ENCODE measurements around the gene ARID1B.

Gene ARID1B

DNA sequence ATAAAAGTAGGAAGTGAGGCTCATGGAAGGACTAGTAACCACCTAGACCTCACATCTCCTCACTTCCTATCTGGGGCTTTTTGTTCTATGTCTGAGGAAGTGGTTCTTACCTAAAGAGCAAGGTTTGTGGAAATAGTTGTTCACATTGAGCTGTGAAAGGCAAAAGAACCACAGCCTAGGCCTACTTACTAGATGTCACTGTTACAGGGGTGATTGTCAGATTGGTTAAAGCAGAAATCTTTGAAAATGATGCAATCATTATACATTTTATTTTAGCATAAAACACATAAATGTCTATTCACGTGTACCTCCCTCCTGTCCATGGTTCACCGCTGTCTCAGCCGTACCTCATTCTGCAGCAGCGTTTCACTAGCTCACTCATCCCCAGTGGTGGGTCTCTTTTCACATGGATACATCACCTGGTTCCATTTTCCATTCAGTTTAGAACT is 277.4 kb downstream of the ARID1B start:
- DNase-seq (ENCODE audit: low spot score): peak; percentile 64

DNA sequence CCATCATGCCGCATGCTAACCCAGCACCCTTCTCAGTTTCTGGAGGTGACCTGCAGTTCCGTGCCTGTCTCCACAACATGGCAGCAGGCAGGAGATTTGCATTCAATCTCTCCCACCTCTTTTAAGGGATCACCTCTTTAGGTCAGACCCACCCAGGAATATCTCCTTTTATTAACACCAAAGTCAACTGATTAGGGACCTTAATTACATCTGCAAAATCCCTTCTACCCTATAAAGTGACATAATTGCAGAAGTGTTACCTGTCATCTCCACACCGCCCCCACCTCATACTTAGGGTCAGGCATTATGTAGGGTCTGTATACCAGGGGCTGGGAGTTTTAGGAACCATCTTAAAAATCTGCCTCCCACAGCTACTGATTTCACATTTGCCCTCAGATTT is 278.7 kb downstream of the ARID1B start:
- DNase-seq (ENCODE audit: low spot score): no peak

GRCh38 chr6:157056275-157056674 is 279.1 kb downstream of the ARID1B start:
- DNase-seq (ENCODE audit: low spot score): no peak

- DNase-seq (ENCODE audit: low spot score): no peak
Measured at GRCh38 chr6:157058574-157058973, 281.4 kb downstream of the ARID1B start.

- DNase-seq (ENCODE audit: low spot score): no peak
Measured at GRCh38 chr6:157059781-157060180, 282.6 kb downstream of the ARID1B start.

DNA sequence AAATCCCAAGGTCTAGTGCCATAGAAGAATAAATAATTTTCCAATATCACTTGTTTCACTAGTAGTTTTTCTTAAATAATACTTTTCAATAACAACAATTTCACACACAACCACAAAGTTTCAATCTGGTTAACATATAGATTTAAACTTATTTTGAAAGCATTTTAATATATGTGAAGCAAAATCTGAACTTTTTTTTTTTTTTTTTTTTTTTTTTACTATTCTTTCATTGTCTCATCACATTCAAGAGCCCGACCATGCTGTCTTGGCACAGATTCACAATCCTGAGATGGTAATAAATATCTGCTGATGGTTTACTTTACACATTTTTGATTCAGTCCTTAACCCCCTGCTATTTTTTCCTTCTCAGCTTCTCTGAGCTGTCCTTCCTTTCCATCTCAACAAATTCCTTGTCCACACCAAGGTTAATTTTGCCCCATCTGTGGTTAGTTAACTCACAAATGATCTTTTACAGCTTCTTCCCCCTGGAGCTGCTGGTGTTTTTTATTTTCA is 283.3 kb downstream of the ARID1B start:
- no peak for DNase-seq (ENCODE audit: low spot score)

DNA sequence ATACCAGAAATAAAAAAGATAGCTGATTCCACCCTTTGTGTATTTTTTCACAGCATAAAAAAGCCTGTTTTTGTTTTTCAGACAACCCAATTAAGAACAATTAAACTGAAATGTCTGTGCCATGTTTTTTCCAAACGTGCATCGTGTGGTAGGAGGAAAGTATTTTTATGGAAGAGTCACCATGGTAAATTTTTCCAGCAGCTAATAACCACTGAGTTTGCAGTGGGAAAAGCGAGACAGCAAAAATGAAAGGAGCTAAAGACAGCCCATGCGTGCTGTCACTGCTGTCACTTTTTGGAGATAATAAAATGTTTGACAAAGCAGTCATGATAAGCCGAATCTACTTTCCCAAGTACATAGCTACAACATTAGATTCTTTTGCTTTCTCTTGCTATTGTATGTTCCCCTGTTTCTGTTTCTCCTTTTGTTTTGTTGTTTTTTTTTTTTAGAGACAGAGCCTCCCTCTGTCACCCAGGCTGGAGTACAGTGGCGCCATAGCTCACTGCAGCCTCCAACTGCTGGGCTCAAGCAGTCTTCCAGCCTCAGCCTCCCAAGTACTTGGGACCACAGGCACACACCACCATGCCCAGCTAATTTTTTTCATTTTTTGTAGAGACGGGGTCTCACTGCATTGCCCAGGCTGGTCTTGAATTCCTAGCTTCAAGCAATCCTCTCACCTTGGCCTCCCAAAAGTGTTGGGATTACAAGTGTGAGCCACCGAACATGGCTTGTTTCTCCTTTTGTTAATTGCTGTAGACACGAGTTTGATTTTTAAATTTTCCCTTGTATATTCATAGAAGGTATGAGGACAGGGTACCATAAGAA is 284.8 kb downstream of the ARID1B start:
- no peak for DNase-seq (ENCODE audit: low spot score)

GRCh38 chr6:157063176-157063905 is 286.2 kb downstream of the ARID1B start:
- DNase-seq (ENCODE audit: low spot score): no peak

GRCh38 chr6:157063923-157064322 is 286.7 kb downstream of the ARID1B start:
- no peak for DNase-seq (ENCODE audit: low spot score)

- DNase-seq (ENCODE audit: low spot score): no peak
Measured at GRCh38 chr6:157064502-157064901, 287.3 kb downstream of the ARID1B start.

DNA sequence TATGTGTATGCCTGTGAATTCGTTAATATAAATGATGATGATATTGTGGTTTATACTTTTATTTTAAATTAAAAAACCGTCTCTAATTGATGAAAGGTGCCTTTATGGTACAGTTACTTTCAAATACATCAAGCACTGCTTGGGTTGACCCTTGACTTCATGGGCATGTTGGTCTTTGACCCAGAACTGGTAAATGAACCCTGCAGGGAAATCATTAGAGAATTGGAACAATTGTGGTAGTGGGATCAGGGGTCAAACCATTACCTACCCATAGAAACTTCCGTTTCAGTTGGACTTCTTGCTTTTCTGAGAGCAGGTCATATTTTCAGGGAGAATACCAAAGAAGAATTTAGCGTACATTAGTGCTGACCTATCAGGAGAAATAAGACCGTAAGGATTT is 288.2 kb downstream of the ARID1B start:
- DNase-seq (ENCODE audit: low spot score): no peak

DNA sequence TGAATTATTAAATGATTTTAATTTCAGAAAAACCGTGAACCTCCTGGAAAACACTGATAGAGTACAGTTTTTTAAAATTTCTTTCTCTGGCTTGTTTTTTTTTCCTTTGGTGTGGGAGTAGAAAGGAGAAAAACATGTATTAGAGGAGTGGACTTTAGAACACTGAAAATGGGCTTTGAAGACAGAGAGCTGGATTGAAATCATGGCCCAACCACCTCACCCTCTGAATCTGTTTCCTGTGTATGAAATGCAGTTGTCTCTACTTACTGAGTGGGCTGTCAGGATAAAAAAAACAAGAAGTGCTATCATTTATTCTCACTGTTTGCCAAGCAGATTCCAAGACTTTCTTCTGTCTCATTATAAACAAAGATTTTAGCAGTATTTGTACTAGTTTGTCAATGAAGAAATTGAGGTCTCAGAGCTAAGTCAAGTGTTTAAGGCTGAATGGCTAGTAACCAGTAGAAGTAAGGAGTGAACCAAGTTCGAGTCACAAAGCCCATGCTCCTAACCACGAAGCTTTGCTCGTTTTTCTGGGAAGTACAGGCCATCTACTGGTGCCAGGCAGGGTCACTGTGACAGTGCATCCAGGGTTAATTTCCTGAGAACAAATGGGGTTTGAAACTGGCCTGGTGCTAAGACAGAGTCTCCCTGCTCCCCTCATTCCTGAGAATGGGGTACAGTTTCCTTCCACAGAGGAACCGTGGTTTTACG is 289.8 kb downstream of the ARID1B start:
- no peak for DNase-seq (ENCODE audit: low spot score)

DNA sequence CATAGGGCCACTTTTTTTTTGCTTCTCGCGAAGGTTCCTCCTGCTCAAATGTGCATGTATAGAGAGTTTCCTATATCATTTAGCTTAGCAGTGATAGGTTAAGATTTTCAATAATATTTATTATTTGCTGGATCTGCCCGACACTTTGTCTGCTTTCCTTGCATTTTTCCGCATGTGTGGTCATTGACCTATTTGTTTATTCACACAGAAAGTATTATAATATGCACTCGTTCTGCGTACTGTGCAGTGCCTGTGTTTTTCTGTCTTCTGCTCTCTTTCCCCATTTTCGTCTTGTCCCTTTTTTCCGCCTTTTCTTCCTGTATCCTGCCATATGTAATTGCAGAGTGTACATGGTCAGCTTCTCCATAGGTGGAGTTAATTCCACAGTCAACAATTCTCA is 290.3 kb downstream of the ARID1B start:
- DNase-seq (ENCODE audit: low spot score): no peak

GRCh38 chr6:157068691-157069324 is 291.6 kb downstream of the ARID1B start:
- no peak for DNase-seq (ENCODE audit: low spot score)

DNA sequence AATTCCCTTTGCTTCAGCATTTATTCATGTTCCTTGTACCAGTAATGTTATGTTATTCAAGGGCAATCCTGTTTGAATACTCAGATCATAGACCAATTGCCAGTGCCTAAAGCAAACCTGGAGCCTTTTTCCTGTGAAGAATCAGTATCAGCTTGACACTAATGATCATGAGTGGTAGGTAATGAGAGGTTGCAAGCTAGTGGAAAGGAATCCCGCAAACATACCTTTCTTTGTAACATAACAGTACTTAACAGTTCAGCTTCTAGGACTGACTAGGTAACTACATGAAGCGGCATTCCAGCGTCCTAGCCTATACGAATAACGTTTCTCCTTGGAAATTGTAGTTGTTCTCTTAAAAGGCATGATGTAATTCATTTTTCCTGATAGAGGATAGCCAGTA is 292.4 kb downstream of the ARID1B start:
- no peak for DNase-seq (ENCODE audit: low spot score)

DNA sequence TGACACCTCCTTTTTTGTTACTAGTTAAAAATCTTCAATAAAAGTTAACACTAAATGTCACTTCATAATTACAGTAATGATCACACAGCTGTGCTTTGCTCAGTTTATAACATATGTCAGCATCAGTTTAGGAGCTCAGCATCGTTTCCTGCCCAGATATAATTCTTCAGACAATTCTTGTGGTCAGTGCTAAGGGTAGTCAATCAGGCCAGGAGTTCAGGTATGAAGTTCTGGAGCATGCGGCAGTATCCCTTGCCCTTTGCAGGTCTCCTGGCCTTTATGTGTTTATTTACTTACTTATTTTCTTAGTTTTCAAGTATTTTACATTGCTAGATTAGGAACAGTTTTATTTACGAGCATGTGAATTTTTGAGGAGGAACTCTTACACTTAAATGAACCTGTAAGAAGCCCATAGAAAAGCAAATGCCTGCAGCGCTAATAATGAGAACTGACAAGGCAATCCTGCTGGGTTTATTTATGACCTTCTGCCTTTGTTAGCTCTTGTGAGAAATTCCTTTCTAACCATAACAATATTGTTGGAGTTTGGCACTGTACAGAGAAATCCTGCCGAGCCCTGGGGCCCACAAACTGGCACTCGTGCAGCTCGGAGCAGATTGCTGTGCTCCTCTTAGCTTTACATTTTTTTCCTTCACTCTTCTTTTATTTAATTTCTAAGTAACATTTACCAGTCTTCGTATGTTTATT is 293.4 kb downstream of the ARID1B start:
- DNase-seq (ENCODE audit: low spot score): no peak

- DNase-seq (ENCODE audit: low spot score): no peak
Measured at GRCh38 chr6:157072128-157072527, 294.9 kb downstream of the ARID1B start.

DNA sequence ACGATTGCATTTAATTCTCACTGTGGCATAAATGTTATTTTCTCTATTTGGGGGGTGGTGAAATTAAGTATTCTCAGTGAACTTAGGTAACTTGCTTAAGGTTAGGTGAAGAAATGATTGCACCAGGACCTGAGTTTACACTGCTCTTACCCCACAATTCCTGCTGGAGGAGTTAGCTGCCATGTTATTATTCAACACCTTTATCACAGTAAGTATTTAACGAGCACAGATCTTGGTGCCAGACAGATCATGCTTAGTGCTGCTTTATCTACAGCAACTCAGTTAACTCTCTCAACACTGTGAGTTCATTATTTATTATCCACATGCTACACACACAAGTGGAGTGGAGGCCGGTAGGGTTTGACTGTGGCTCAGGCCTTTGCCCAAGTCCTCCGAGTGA is 296.4 kb downstream of the ARID1B start:
- no peak for DNase-seq (ENCODE audit: low spot score)

GRCh38 chr6:157074969-157075368 is 297.8 kb downstream of the ARID1B start:
- DNase-seq (ENCODE audit: low spot score): no peak

- DNase-seq (ENCODE audit: low spot score): no peak
Measured at GRCh38 chr6:157075549-157076450, 298.6 kb downstream of the ARID1B start.
